Astrocyte (in vitro differentiated cells and primary cell): ENCODE data around the gene GASK1B. TPM values are rescaled to one million over a fixed set of nuclear protein-coding genes. Genes with fewer than 3 reads are reported as not detected.

Experiments used
- DNase-seq: peaks from one replicate; pipeline ENCODE4 v3.0.0-alpha.2; 2010; ENCODE audit warnings: low read depth
- FAIRE-seq: peaks from 2 replicates; lab custom pipeline; 2011; peaks lifted over from hg19 to GRCh38; lab: Jason Lieb, UNC
- H2AFZ ChIP-seq: 2 replicates; pipeline ENCODE4 v1.6.0; 2012; ENCODE audit warnings: low read depth, low read length, inconsistent platforms
- H3K27ac ChIP-seq: 2 replicates; pipeline ENCODE4 v1.5.1; 2011; ENCODE audit warnings: low read depth, low read length, inconsistent platforms
- H3K27me3 ChIP-seq: 2 replicates; pipeline ENCODE4 v1.6.0; 2011; ENCODE audit warnings: low read length, inconsistent platforms; ENCODE audit not compliant: insufficient read depth
- H3K36me3 ChIP-seq: 2 replicates; pipeline ENCODE4 v1.5.1; 2011; ENCODE audit warnings: low read length, inconsistent platforms; ENCODE audit not compliant: insufficient read depth
- H3K4me1 ChIP-seq: 2 replicates; pipeline ENCODE4 v1.5.1; 2011; ENCODE audit warnings: low read length, inconsistent platforms; ENCODE audit not compliant: insufficient read depth
- H3K4me2 ChIP-seq: 2 replicates; pipeline ENCODE4 v1.6.0; 2012; ENCODE audit warnings: low read length, inconsistent platforms
- H3K4me3 ChIP-seq: 2 replicates; pipeline ENCODE4 v1.5.1; 2011; ENCODE audit warnings: low read depth, mild to moderate bottlenecking, low read length, inconsistent platforms; ENCODE audit not compliant: insufficient read depth
- H3K79me2 ChIP-seq: 2 replicates; pipeline ENCODE4 v1.6.0; 2012; ENCODE audit warnings: mild to moderate bottlenecking, low read length, inconsistent platforms; ENCODE audit not compliant: insufficient read depth
- H3K9ac ChIP-seq: 2 replicates; pipeline ENCODE4 v1.6.0; 2012; ENCODE audit warnings: mild to moderate bottlenecking, low read length, inconsistent platforms
- H3K9me3 ChIP-seq: 2 replicates; pipeline ENCODE4 v1.5.1; 2012; ENCODE audit warnings: low read depth, mild to moderate bottlenecking, low read length, inconsistent platforms; ENCODE audit not compliant: insufficient read depth
- H4K20me1 ChIP-seq: 2 replicates; pipeline ENCODE4 v1.6.0; 2012; ENCODE audit warnings: low read length, inconsistent platforms; ENCODE audit not compliant: insufficient read depth
- H3K27ac Mint-ChIP-seq: one replicate; pipeline ENCODE4 v1.8.0; 2021; ENCODE audit warnings: mild to moderate bottlenecking, mixed read lengths; ENCODE audit not compliant: unreplicated experiment
- H3K27me3 Mint-ChIP-seq: one replicate; pipeline ENCODE4 v1.8.0; 2021; ENCODE audit warnings: low read depth, mixed read lengths; ENCODE audit not compliant: unreplicated experiment
- H3K36me3 Mint-ChIP-seq: one replicate; pipeline ENCODE4 v1.8.0; 2021; ENCODE audit warnings: low read depth, mixed read lengths; ENCODE audit not compliant: unreplicated experiment
- H3K4me1 Mint-ChIP-seq: one replicate; pipeline ENCODE4 v1.8.0; 2021; ENCODE audit warnings: low read depth, mixed read lengths; ENCODE audit not compliant: unreplicated experiment
- H3K4me3 Mint-ChIP-seq: one replicate; pipeline ENCODE4 v1.8.0; 2021; ENCODE audit warnings: mild to moderate bottlenecking, moderate library complexity, mixed read lengths; ENCODE audit not compliant: unreplicated experiment
- H3K9me3 Mint-ChIP-seq: one replicate; pipeline ENCODE4 v1.8.0; 2021; ENCODE audit warnings: mild to moderate bottlenecking, mixed read lengths; ENCODE audit not compliant: unreplicated experiment
- CTCF ChIP-seq: IDR thresholded peaks from 2 replicates; pipeline ENCODE4 v1.5.1; 2011; ENCODE audit warnings: low read depth, mild to moderate bottlenecking, inconsistent platforms, low read length, moderate library complexity; ENCODE audit not compliant: insufficient read depth
- EZH2 ChIP-seq: IDR thresholded peaks from 2 replicates; pipeline ENCODE4 v1.6.1; 2012; ENCODE audit warnings: mild to moderate bottlenecking, low read length, inconsistent platforms; ENCODE audit not compliant: insufficient read depth
- total RNA-seq: library from RNA; stranded (reverse); gene quantifications from 2 replicates; pipeline ENCODE4 v1.2.1, GENCODE V29; 2021

The GASK1B gene
- total RNA-seq, 1 donor from 2014 or later, result 34.2 TPM

- no peaks in the 10 kb centered on the region for H3K9me3 Mint-ChIP-seq
- no peak overlapping the region for H3K9ac ChIP-seq
- H4K20me1 ChIP-seq, result no peaks in the 10 kb centered on the region
- no peaks in the 10 kb centered on the region for H3K79me2 ChIP-seq
- no peak overlapping the region for H3K4me3 Mint-ChIP-seq
- no peak overlapping the region for H3K4me3 ChIP-seq
- H3K4me1 ChIP-seq, result no peaks in the 10 kb centered on the region
- H3K27me3 ChIP-seq, result no peaks in the 10 kb centered on the region
- H3K4me2 ChIP-seq, result peak overlapping the region; percentile 52
- FAIRE-seq (no peak), DNase-seq (peak; percentile 13)
- H3K36me3 Mint-ChIP-seq, result no peaks in the 10 kb centered on the region
- H3K9me3 ChIP-seq, result no peaks in the 10 kb centered on the region
- no peak overlapping the region for H3K27ac Mint-ChIP-seq
- no peak overlapping the region for H2AFZ ChIP-seq
- TF ChIP-seq EZH2 (no peak), CTCF (peak; percentile 53)
- H3K27me3 Mint-ChIP-seq, result no peaks in the 10 kb centered on the region
- no peaks in the 10 kb centered on the region for H3K4me1 Mint-ChIP-seq
- H3K27ac ChIP-seq, result no peak overlapping the region
- no peaks in the 10 kb centered on the region for H3K36me3 ChIP-seq
Observed at GRCh38 chr4:158193171-158193749, 20.4 kb upstream of the GASK1B start.

GRCh38 chr4:158192439-158193158 lies 19.8 kb upstream of the GASK1B start:
- Mint-ChIP-seq H3K9me3 (no peaks in the 10 kb centered on the region), H3K4me1 (no peaks in the 10 kb centered on the region), H3K36me3 (no peaks in the 10 kb centered on the region), H3K27me3 (no peaks in the 10 kb centered on the region), H3K4me3 (no peak overlapping the region), H3K27ac (no peak overlapping the region)
- Histone ChIP-seq H3K9me3 (no peaks in the 10 kb centered on the region), H3K79me2 (no peaks in the 10 kb centered on the region), H2AFZ (no peak overlapping the region), H4K20me1 (no peaks in the 10 kb centered on the region), H3K4me2 (no peak overlapping the region), H3K4me1 (no peaks in the 10 kb centered on the region), H3K36me3 (no peaks in the 10 kb centered on the region), H3K27ac (no peak overlapping the region), H3K4me3 (no peak overlapping the region), H3K9ac (no peak overlapping the region), H3K27me3 (no peaks in the 10 kb centered on the region)
- FAIRE-seq, result no peak
- DNase-seq, result no peak
- no peak for TF ChIP-seq CTCF
- TF ChIP-seq EZH2, result no peak

DNA sequence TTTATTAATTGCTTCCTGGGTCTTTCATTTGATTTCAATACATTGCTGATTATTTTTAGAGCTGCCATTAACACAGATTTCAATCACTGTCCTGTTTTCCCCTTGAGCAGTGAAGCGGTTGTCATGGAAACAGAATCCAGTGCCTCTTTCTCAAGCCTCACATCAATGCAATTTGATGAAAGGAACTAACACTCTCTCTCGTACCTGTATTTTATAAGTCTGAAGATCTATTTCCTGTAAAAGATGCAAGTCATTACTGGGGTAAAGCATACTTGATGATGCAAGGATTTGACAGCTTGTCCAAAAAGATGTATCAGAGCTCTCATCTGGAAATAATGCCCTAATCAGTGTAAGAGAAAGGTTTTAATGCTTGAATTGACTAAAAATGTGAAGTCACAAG lies 17.9 kb upstream of the GASK1B start:
- no peak for FAIRE-seq
- DNase-seq, result no peak
- no peaks in the 10 kb centered on the region for H3K9me3 Mint-ChIP-seq
- Histone ChIP-seq H3K4me3 (no peak overlapping the region), H3K79me2 (no peaks in the 10 kb centered on the region), H3K9ac (no peak overlapping the region), H3K36me3 (no peaks in the 10 kb centered on the region), H3K9me3 (no peaks in the 10 kb centered on the region), H4K20me1 (no peaks in the 10 kb centered on the region), H3K27ac (no peak overlapping the region), H3K4me2 (no peak overlapping the region), H2AFZ (no peak overlapping the region), H3K4me1 (no peaks in the 10 kb centered on the region), H3K27me3 (no peaks in the 10 kb centered on the region)
- no peaks in the 10 kb centered on the region for H3K36me3 Mint-ChIP-seq
- no peak overlapping the region for H3K27ac Mint-ChIP-seq
- TF ChIP-seq CTCF (no peak), EZH2 (no peak)
- no peak overlapping the region for H3K4me3 Mint-ChIP-seq
- H3K27me3 Mint-ChIP-seq, result no peaks in the 10 kb centered on the region
- H3K4me1 Mint-ChIP-seq, result no peaks in the 10 kb centered on the region
